A673 (cell line): ENCODE data around the gene LEMD1.

Source experiments
- EZH2 ChIP-seq: fragments of 200-600 bp; sonication (generic); IDR thresholded peaks from 2 replicates; pipeline ENCODE4 v1.6.1; 2017; ENCODE audit warnings: borderline replicate concordance, low read depth, mild to moderate bottlenecking, mixed read lengths, antibody characterized with exemption, low read length; ENCODE audit not compliant: poor library complexity, severe bottlenecking
- TF ChIP-seq, protein P1 (sequence below): fragments of 300-800, 200-600 bp; sonication (generic); conservative IDR thresholded peaks from 2 replicates; pipeline ENCODE4 v1.5.1; 2017; ENCODE audit warnings: low read depth, mild to moderate bottlenecking, antibody characterized with exemption, low read length, moderate library complexity, mixed read lengths

DNA sequence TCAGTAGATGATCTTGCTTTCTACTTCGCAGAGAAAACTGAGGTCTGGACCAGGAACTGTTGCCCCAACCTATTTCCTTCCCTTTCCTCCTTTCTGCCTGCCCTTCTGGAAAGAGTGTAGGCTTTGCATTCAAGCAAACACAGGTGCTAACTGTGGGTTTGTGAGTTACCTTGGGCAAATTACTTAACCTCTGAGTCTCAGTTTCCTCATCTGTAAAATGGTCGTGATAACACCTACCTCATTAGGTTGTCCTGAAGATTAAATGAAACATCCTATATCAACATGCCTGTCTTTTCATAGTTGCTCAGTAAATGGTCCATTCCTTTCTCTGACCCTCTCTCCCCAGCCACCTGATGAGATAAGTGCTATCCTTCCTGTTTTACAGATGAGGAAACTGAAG lies 43.5 kb upstream of the LEMD1 start:
- TF ChIP-seq, protein P1, sequence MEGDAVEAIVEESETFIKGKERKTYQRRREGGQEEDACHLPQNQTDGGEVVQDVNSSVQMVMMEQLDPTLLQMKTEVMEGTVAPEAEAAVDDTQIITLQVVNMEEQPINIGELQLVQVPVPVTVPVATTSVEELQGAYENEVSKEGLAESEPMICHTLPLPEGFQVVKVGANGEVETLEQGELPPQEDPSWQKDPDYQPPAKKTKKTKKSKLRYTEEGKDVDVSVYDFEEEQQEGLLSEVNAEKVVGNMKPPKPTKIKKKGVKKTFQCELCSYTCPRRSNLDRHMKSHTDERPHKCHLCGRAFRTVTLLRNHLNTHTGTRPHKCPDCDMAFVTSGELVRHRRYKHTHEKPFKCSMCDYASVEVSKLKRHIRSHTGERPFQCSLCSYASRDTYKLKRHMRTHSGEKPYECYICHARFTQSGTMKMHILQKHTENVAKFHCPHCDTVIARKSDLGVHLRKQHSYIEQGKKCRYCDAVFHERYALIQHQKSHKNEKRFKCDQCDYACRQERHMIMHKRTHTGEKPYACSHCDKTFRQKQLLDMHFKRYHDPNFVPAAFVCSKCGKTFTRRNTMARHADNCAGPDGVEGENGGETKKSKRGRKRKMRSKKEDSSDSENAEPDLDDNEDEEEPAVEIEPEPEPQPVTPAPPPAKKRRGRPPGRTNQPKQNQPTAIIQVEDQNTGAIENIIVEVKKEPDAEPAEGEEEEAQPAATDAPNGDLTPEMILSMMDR: no peak
- TF ChIP-seq EZH2: no peak
